ENCODE data around the gene KIFAP3. TPM values are rescaled to one million over a fixed set of nuclear protein-coding genes. Genes with fewer than 3 reads are reported as not detected.

KIFAP3 gene
- polyA plus RNA-seq, 4 donors: 10.5 to 20.7 (median 14.6) TPM

Other genes with a start within 250 kb of the KIFAP3 start
- gene SCYL3, start 180.8 kb downstream of the KIFAP3 start, polyA plus RNA-seq: 10 to 100 TPM in 1 of 4 donors, 1 to 10 TPM in 3; 4.4 to 15.3 (median 5.7) TPM
- gene NTMT2, start 71.3 kb upstream of the KIFAP3 start, polyA plus RNA-seq: not detected